Coronary artery (tissue), 2 donors: Measurements from ENCODE around the gene TLDC2.
"Not testable (repeated sequence)": the region's sequence is repeated elsewhere in the genome, so short reads cannot be mapped to it uniquely, and the experiment has no call there.

Experiments
- DNase-seq: peaks from one replicate; pipeline ENCODE4 v3.0.0-alpha.2; 2017; ENCODE audit warnings: low spot score
- H3K27ac ChIP-seq, 2 donors: fragments of 200-600 bp; sonication (generic); one replicate each; pipeline ENCODE4 v1.5.1; 2016 to 2019
- H3K4me3 ChIP-seq: fragments of 200-600 bp; sonication (generic); 2 replicates; pipeline ENCODE4 v1.5.1; 2016; ENCODE audit warnings: mild to moderate bottlenecking, moderate library complexity
- TF ChIP-seq, protein P1 (sequence below): fragments of 200-600 bp; sonication (generic); IDR thresholded peaks from one replicate; pipeline ENCODE4 v1.5.1; 2019; ENCODE audit warnings: antibody characterized with exemption

The TLDC2 gene

DNA sequence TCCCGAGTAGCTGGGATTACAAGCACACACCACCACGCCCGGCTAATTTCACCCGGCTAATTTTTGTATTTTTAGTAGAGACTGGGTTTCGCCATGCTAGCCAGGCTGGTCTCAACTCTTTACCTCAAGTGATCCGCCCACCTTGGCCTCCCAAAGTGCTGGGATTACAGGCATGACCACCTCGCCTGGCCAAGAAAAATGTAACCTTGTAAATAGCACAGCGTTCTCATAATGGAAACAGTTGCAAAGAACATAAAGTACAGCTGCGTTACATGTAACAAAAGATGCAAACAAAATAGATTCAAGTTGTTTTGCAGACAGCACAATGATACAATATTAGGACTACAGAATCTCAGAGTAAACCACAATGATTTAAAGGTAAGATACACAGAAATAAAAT is 14.6 kb downstream of the TLDC2 start:
- DNase-seq, result no peak
- H3K4me3 ChIP-seq, result no peak overlapping the region
- TF ChIP-seq, protein P1, sequence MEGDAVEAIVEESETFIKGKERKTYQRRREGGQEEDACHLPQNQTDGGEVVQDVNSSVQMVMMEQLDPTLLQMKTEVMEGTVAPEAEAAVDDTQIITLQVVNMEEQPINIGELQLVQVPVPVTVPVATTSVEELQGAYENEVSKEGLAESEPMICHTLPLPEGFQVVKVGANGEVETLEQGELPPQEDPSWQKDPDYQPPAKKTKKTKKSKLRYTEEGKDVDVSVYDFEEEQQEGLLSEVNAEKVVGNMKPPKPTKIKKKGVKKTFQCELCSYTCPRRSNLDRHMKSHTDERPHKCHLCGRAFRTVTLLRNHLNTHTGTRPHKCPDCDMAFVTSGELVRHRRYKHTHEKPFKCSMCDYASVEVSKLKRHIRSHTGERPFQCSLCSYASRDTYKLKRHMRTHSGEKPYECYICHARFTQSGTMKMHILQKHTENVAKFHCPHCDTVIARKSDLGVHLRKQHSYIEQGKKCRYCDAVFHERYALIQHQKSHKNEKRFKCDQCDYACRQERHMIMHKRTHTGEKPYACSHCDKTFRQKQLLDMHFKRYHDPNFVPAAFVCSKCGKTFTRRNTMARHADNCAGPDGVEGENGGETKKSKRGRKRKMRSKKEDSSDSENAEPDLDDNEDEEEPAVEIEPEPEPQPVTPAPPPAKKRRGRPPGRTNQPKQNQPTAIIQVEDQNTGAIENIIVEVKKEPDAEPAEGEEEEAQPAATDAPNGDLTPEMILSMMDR, result no peak
- no peak overlapping the region for H3K27ac ChIP-seq

DNA sequence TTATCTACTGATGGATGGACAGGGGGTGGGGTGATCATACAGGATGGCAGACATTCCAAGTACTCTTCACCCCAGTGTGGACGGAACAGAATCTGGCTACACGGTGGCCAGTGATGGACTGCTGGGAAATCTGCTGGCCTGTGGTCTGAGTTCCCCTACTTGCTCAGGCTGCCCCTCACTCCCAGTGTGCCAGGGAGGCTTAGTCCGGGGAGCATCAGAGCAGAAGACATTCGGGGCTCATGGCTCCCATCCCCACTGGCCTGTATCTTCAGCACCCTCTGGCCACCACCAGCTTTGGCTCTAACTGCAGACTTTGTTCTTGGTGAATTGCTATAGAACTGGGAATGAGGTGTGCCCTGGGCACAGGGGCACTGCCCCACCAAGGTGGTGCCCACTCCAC is 15.3 kb downstream of the TLDC2 start:
- no peak overlapping the region for H3K4me3 ChIP-seq
- no peak for DNase-seq
- TF ChIP-seq, protein P1, result no peak
- H3K27ac ChIP-seq, result no peak overlapping the region

DNA sequence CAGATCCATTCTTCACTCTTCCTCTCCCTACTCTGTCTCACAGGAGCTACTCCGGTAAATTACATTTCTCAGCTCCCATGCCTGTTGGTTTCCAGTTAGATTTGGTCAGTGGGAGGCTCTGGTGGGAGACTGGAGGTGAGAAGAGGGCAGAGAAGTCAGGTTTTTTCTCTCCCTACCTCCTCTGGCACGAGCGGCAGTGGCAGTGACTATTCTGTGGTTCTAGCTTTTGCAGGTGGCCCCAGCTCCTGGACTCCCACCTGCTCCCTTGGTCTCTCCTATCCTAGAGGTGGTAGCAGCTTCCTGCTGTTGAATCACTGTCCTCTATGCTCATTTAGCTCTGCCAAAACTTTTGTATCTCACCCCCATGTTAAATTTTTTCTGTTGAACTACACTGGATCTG is 17.9 kb downstream of the TLDC2 start:
- no peak overlapping the region for H3K4me3 ChIP-seq
- no peak for DNase-seq
- TF ChIP-seq, protein P1, result no peak
- H3K27ac ChIP-seq, result no peak overlapping the region

DNA sequence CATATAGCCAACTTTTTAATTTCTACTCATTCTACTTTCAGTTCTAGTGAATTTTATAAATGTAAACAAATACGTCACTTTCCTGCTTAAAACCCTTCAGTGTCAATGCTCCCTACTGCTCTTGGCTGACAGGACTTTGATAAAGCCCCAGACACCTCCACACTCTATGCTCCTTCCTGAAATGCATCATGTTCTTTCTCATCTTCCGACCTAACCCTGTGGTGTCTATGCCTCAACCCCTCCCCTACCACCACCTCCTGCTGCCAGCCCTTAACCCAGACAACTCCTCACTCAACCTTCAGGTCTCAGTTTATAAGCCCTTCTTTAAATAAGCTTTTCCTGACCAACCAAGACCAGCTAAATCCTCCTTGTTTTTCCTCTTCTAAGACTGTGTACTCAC is 19.1 kb downstream of the TLDC2 start:
- H3K4me3 ChIP-seq, result no peak overlapping the region
- H3K27ac ChIP-seq, result no peak overlapping the region
- DNase-seq, result no peak
- TF ChIP-seq, protein P1, result no peak

DNA sequence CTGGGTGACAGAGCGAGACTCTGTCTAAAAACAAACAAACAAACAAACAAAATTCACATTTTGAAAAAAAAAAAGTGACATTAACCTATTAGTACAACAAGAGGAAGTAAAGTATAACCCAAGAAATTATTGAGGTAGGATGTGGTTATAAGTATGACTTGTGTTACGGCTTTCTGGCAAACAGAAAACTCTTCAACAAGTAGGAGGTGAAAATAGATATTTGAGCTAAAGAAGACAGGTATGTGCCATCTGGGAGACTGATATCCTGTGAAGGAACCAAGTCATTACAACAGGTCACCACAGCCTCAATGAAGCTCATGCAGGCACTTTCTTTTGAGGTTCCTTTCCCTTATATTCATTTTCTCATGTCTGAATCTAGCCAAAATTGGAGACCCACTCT is 28.8 kb downstream of the TLDC2 start:
- TF ChIP-seq, protein P1, result no peak
- Histone ChIP-seq H3K27ac (no peak overlapping the region), H3K4me3 (no peak overlapping the region)
- no peak for DNase-seq

DNA sequence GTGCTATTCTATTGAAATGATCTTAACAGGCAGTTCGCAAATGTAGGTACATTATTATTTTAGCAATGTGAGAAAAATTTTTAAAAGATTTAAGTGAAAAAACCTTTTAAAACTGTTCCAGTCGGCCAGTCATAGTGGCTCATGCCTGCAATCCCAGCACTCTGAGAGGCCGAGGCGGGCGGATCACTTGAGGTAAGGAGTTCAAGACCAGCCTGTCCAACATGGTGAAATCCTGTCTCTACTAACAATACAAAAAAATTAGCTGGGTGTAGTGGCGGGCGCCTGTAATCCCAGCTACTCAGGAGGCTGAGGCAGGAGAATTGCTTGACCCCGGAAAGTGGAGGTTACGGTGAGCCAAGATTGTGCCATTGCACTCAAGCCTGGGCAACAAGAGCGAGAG is 29.6 kb downstream of the TLDC2 start:
- DNase-seq, H3K27ac ChIP-seq, H3K4me3 ChIP-seq: not testable (repeated sequence)

DNA sequence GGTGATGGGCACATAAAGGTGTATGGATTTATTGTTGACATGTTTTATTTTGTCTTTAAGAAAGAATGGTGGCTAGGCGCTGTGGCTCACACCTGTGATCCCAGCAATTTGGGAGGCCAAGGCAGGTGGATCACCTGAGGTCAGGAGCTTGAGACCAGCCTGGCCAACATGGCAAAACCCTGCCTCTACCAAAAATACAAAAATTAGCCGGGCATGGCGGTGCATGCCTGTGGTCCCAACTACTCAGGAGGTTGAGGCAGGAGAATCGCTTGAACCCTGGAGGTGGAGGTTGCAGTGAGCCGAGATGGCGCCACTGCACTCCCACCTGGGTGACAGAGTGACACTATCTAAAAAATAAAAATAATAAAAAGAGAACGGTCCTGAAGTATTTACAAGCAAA is 30.1 kb downstream of the TLDC2 start:
- DNase-seq, H3K27ac ChIP-seq, H3K4me3 ChIP-seq: not testable (repeated sequence)

DNA sequence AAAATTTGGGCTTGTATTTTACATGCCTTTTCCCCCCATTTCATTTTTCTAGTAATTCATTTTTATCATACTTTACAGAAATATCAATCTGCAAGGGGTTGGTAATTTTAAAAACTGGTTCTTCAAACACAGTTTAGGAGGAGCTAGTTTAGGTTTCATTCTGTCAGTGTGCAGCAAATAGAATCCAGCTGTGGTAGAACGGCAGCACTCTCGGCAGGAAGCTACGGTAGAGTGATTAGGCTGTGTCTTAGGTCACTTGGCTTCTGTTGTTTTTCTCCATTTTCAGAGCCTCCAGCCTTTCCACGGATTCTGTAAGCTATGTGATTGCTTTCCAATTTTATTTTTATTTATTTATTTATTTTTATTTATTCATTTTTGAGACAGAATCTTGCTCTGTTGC is 32.7 kb downstream of the TLDC2 start:
- no peak overlapping the region for H3K27ac ChIP-seq
- TF ChIP-seq, protein P1, result no peak
- H3K4me3 ChIP-seq, result no peak overlapping the region
- DNase-seq, result no peak
